SK-N-SH treated with all-trans-retinoic acid at 6 μM for 48 hours (cell line): ENCODE data around the gene VAV1.

Experiments used
- ISL1 ChIP-seq: fragments of 250-450 bp; sonication (Bioruptor Pico); IDR thresholded peaks from 2 replicates; pipeline ENCODE4 v2.1.2; 2022; ENCODE audit warnings: mild to moderate bottlenecking, moderate library complexity
- ZFP3 ChIP-seq: fragments of 250-450 bp; sonication (Bioruptor Pico); IDR thresholded peaks from 2 replicates; pipeline ENCODE4 v1.5.0; 2020; ENCODE audit warnings: mild to moderate bottlenecking, moderate library complexity

DNA sequence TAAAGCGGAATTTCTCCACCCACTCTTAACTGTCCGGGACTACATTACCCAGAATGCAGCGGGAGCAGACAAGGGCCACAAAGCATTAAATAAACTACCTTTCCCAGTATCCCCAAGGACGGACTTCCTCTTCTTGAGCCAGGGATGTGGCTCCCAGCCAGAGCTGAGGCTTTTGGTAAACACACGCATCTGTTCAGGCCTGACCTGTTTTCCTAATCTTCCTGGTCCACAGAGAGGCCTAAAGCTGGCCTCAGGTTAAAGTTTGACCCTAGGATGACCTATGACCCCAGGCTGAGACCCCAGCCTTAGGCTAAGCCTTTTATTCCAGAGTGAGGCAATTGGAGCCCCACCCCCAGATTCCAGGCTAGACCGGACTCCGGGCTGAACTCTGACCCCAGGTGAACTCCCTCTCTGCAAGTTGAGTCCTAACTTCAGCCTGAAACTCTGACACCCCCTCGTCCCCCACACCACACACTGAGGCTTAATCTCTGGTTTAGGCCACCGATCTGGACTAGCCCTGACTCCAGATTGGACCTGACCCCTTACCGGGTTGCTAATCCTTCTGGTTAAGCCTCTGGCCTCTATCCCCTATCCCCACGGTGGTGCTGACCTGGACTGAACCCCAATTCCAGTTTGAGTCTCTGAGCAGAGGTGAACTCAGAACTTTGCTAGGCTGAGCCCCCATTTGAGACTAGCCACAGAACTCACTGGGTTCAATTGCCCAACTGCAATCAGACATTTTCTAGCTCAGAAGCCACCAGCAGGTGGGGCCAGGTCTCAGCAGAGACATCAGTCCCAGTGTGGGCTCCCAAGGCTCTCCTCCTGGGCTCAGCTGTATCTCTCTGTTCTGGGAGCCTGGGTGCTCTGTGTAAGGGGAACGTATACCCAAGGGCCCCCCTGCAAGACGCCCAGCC is 34.4 kb upstream of the VAV1 start:
- TF ChIP-seq ISL1 (CRISPR knock-in tag) (no peak), ZFP3 (no peak)
